Measurements from ENCODE around the gene MALAT1. TPM values are rescaled to one million over a fixed set of nuclear protein-coding genes. Genes with fewer than 3 reads are reported as not detected.

The MALAT1 gene
- total RNA-seq, 1 donor from 2014 or later: 9,030 TPM

DNA sequence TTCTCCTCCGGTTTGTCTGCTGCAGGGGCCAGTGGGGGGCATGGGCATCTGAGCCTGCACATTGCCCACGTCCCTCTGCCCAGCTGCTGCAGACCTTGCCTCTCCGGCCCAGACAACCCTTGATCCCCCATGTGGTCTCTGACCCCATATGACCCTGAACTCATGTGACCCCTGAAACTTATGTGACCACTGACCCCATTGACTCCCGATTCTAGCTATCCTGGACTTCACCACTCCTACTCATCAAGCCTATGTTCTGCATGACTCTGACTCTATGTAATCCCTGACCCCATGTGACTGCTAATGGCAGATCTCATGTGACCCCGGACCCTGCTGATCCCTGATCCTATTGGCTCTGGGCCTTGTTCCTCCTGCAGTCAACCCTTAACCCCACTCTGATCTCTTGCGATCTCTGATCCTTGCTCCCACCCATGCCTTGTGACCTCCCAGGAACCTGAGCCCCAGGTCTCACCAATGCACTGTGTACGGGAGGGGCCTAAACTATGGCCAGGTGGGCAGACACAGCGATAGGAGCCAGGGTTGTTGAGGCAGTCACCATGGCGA lies 53.6 kb downstream of the MALAT1 start:
- H3K4me2 ChIP-seq: no peak overlapping the region
- peaks cover 37% of the 10 kb centered on the region for H3K27me3 Mint-ChIP-seq (ENCODE audit: insufficient read depth, low read depth)
- DNase-seq (ENCODE audit: low spot score): no peak

DNA sequence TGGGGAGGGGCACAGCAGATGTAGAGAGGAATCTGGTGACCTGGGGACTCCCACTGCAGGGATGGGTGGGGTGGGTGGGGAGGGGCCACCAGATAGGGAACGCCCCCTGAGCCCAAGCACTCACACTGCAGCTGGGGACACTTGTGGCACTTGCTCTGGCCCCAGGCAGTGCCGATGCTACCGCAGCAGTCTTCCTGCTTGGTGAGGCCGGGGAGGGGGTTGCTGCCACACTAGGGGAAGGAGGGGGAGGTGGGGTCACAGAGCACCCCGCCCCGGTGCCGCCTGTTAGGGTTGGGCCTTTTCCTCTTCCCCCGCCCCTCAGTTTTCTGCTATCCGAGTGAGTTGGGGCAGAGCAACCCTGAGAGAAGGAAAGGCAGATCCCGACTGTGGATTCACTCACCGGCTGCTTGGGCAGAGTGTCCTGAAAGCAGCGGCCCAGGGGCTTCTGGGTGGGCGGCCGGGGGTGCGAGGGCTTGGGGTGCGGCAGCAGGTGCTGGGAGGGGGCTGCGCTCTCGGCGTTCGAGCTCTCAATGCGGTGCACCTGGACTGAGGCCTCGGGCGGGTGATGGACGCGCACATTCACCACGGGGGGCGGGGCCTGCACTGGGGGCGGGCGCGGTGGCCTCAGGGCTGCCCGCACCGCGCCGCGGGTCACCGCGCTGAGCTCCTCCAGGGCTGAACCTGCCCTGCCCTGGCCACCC lies 54.6 kb downstream of the MALAT1 start:
- no peak overlapping the region for H3K9ac ChIP-seq
- peaks cover 31% of the 10 kb centered on the region for H3K27me3 Mint-ChIP-seq (ENCODE audit: insufficient read depth, low read depth)
- no peaks in the 10 kb centered on the region for H3K9me3 Mint-ChIP-seq
- peaks cover 48% of the 10 kb centered on the region for H3K4me1 Mint-ChIP-seq
- H3K79me2 ChIP-seq (ENCODE audit: low read depth): no peaks in the 10 kb centered on the region
- no peaks in the 10 kb centered on the region for H3K9me3 ChIP-seq (ENCODE audit: low read depth)
- H3K27ac Mint-ChIP-seq: no peak overlapping the region
- H3K4me3 Mint-ChIP-seq: no peak overlapping the region
- no peak overlapping the region for H3K27ac ChIP-seq
- H3F3A ChIP-seq (ENCODE audit: low read depth): peaks cover 37% of the 10 kb centered on the region
- peak overlapping the region; percentile 77 for H3K4me2 ChIP-seq
- H4K20me1 ChIP-seq (ENCODE audit: low read depth): peaks cover 20% of the 10 kb centered on the region
- peaks cover 22% of the 10 kb centered on the region for H3K4me1 ChIP-seq
- H3K4me3 ChIP-seq: peak overlapping the region; percentile 40
- peak; percentile 63 for DNase-seq (ENCODE audit: low spot score)
- no peak for TF ChIP-seq EZH2phosphoT487 (IDR thresholded peaks at IDR 0.05)
- H3K36me3 Mint-ChIP-seq: peaks cover 6% of the 10 kb centered on the region
- no peak overlapping the region for H2AFZ ChIP-seq (replicated peaks)
- no peaks in the 10 kb centered on the region for H3K36me3 ChIP-seq
- peaks cover 97% of the 10 kb centered on the region for H3K27me3 ChIP-seq

More for the DNA sequence above, 53.6 kb downstream of the MALAT1 start:
- TF ChIP-seq EZH2phosphoT487 (IDR thresholded peaks at IDR 0.05) (no peak), EZH2 (IDR thresholded peaks at IDR 0.05) (no peak)
- TF ChIP-seq, protein P1, sequence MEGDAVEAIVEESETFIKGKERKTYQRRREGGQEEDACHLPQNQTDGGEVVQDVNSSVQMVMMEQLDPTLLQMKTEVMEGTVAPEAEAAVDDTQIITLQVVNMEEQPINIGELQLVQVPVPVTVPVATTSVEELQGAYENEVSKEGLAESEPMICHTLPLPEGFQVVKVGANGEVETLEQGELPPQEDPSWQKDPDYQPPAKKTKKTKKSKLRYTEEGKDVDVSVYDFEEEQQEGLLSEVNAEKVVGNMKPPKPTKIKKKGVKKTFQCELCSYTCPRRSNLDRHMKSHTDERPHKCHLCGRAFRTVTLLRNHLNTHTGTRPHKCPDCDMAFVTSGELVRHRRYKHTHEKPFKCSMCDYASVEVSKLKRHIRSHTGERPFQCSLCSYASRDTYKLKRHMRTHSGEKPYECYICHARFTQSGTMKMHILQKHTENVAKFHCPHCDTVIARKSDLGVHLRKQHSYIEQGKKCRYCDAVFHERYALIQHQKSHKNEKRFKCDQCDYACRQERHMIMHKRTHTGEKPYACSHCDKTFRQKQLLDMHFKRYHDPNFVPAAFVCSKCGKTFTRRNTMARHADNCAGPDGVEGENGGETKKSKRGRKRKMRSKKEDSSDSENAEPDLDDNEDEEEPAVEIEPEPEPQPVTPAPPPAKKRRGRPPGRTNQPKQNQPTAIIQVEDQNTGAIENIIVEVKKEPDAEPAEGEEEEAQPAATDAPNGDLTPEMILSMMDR (IDR thresholded peaks at IDR 0.05): no peak
- Histone ChIP-seq H3K9me3 (ENCODE audit: low read depth) (no peaks in the 10 kb centered on the region), H3K27me3 (peaks cover 98% of the 10 kb centered on the region), H3K4me1 (peaks cover 22% of the 10 kb centered on the region), H4K20me1 (ENCODE audit: low read depth) (peaks cover 28% of the 10 kb centered on the region), H2AFZ (replicated peaks) (no peak overlapping the region), H3K36me3 (no peaks in the 10 kb centered on the region), H3K9ac (no peak overlapping the region), H3K4me3 (no peak overlapping the region), H3F3A (ENCODE audit: low read depth) (peaks cover 36% of the 10 kb centered on the region), H3K27ac (no peak overlapping the region), H3K79me2 (ENCODE audit: low read depth) (no peaks in the 10 kb centered on the region)
- Mint-ChIP-seq H3K4me1 (peaks cover 53% of the 10 kb centered on the region), H3K4me3 (peak overlapping the region; percentile 59), H3K9me3 (no peaks in the 10 kb centered on the region), H3K27ac (peak overlapping the region; percentile 35), H3K36me3 (peaks cover 9% of the 10 kb centered on the region)

DNA sequence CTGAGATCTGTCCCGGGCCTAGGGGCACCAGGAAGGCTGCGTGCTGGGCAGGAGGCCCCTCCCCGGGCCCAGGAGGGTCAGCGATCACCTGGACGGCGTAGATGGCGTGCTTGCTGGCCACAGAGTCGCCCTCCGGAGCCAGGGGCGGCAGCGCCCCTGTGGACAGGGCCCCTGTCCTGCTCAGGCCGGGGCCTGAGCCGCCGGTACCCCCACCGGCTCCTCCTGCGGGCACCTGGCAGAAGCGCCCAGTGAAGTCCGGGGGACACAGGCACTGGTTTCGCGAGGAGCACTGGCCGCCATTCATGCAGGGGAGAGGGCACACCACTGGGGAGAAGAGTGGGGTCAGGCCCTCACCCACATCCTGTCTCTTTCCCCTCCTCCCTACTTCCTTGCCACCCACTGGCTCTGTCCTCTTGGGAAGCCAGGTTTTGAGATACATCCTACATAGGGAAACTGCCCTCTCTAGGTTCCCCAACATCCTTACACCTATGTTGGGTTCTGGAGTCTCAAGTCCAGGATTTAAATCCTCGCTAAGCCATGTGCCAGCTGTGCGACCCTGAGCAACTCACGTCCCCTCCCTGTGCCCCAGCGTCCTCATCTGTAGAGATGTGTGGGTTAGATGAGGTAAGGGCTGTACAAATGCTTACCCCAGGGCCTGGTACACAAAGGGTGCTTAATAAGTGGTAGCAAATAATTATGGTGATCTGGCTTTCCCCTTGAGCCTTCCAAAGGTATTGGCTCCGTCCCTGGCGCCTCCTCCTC lies 55.4 kb downstream of the MALAT1 start:
- no peak overlapping the region for H2AFZ ChIP-seq (replicated peaks)
- no peak overlapping the region for H3K9ac ChIP-seq
- H3K9me3 Mint-ChIP-seq: no peaks in the 10 kb centered on the region
- peak overlapping the region; percentile 77 for H3K4me2 ChIP-seq
- no peaks in the 10 kb centered on the region for H3K9me3 ChIP-seq (ENCODE audit: low read depth)
- TF ChIP-seq, protein P1 (IDR thresholded peaks at IDR 0.05): no peak
- no peak for TF ChIP-seq EZH2phosphoT487 (IDR thresholded peaks at IDR 0.05)
- peak; percentile 25 for TF ChIP-seq EZH2 (IDR thresholded peaks at IDR 0.05)
- H3K4me1 ChIP-seq: peaks cover 29% of the 10 kb centered on the region
- no peak for DNase-seq (ENCODE audit: low spot score)
- peak overlapping the region; percentile 40 for H3K4me3 ChIP-seq
- peaks cover 50% of the 10 kb centered on the region for H3K4me1 Mint-ChIP-seq
- peaks cover 39% of the 10 kb centered on the region for H3F3A ChIP-seq (ENCODE audit: low read depth)
- peaks cover 27% of the 10 kb centered on the region for H3K27me3 Mint-ChIP-seq (ENCODE audit: insufficient read depth, low read depth)
- H3K36me3 Mint-ChIP-seq: peaks cover 6% of the 10 kb centered on the region
- H3K27ac Mint-ChIP-seq: peak overlapping the region; percentile 33
- H3K27me3 ChIP-seq: peaks cover 96% of the 10 kb centered on the region
- H3K27ac ChIP-seq: no peak overlapping the region
- H3K36me3 ChIP-seq: no peaks in the 10 kb centered on the region
- peaks cover 17% of the 10 kb centered on the region for H4K20me1 ChIP-seq (ENCODE audit: low read depth)
- no peaks in the 10 kb centered on the region for H3K79me2 ChIP-seq (ENCODE audit: low read depth)
- peak overlapping the region; percentile 28 for H3K4me3 Mint-ChIP-seq

All from neural progenitor cell (in vitro differentiated cells).